Measurements from ENCODE around the gene IL1A. TPM values are rescaled to one million over a fixed set of nuclear protein-coding genes. Genes with fewer than 3 reads are reported as not detected.
"Not testable (repeated sequence)": the region's sequence is repeated elsewhere in the genome, so short reads cannot be mapped to it uniquely, and the experiment has no call there.

IL1A gene
- total RNA-seq (ENCODE audit: insufficient read depth, low replicate concordance): 1.4 TPM

- peak; percentile 40 for DNase-seq (ENCODE audit: low spot score)
Measured at GRCh38 chr2:112784199-112785189, at the start of gene IL1A. Gene IL1A, minus strand, starts transcription at chr2:112784493. Its CDS starts 723 bp downstream, at chr2:112783770.

- DNase-seq (ENCODE audit: low spot score): no peak
Measured at GRCh38 chr2:112833976-112834375, 49.7 kb upstream of the IL1A start.

- DNase-seq (ENCODE audit: low spot score): not testable (repeated sequence)
Measured at GRCh38 chr2:112833639-112833931, 49.3 kb upstream of the IL1A start.

GRCh38 chr2:112832841-112833638 lies 48.7 kb upstream of the IL1A start:
- DNase-seq (ENCODE audit: low spot score): no peak

- no peak for DNase-seq (ENCODE audit: low spot score)
Measured at GRCh38 chr2:112831946-112832840, 47.9 kb upstream of the IL1A start.

GRCh38 chr2:112831513-112831845 lies 47.2 kb upstream of the IL1A start:
- no peak for DNase-seq (ENCODE audit: low spot score)

GRCh38 chr2:112830682-112831512 lies 46.6 kb upstream of the IL1A start:
- no peak for DNase-seq (ENCODE audit: low spot score)

GRCh38 chr2:112829961-112830681 lies 45.8 kb upstream of the IL1A start:
- no peak for DNase-seq (ENCODE audit: low spot score)

GRCh38 chr2:112829101-112829960 lies 45.0 kb upstream of the IL1A start:
- no peak for DNase-seq (ENCODE audit: low spot score)

- DNase-seq (ENCODE audit: low spot score): no peak
Measured at GRCh38 chr2:112828251-112828691, 44.0 kb upstream of the IL1A start.

GRCh38 chr2:112827604-112828185 lies 43.4 kb upstream of the IL1A start:
- no peak for DNase-seq (ENCODE audit: low spot score)

GRCh38 chr2:112827009-112827408 lies 42.7 kb upstream of the IL1A start:
- no peak for DNase-seq (ENCODE audit: low spot score)

- DNase-seq (ENCODE audit: low spot score): no peak
Measured at GRCh38 chr2:112825706-112826105, 41.4 kb upstream of the IL1A start.

GRCh38 chr2:112824694-112825085 lies 40.4 kb upstream of the IL1A start:
- no peak for DNase-seq (ENCODE audit: low spot score)

- no peak for DNase-seq (ENCODE audit: low spot score)
Measured at GRCh38 chr2:112821682-112822081, 37.4 kb upstream of the IL1A start.

- DNase-seq (ENCODE audit: low spot score): no peak
Measured at GRCh38 chr2:112821142-112821541, 36.8 kb upstream of the IL1A start.

- DNase-seq (ENCODE audit: low spot score): no peak
Measured at GRCh38 chr2:112820343-112820742, 36.0 kb upstream of the IL1A start.

- DNase-seq (ENCODE audit: low spot score): no peak
Measured at GRCh38 chr2:112819081-112819480, 34.8 kb upstream of the IL1A start.
